ENCODE results near the gene BPIFB3.

The BPIFB3 gene

GRCh38 chr20:33059136-33059535 is 5.4 kb downstream of the BPIFB3 start:
- no peak for TF ChIP-seq YY1 (IDR thresholded peaks at IDR 0.05; ENCODE audit: insufficient read depth, insufficient read length)
- no peak for TF ChIP-seq ZNF274 (IDR thresholded peaks at IDR 0.05; ENCODE audit: low read depth, low read length)
- no peak for TF ChIP-seq SUZ12 (IDR thresholded peaks at IDR 0.05; ENCODE audit: extremely low read depth, insufficient read depth, insufficient read length)
- Histone ChIP-seq H3K9ac (ENCODE audit: insufficient read length, low read depth) (no peak overlapping the region), H3K4me3 (ENCODE audit: insufficient read length, low read depth) (no peak overlapping the region), H3K27me3 (ENCODE audit: insufficient read depth, insufficient read length) (no peaks in the 10 kb centered on the region), H3K4me1 (ENCODE audit: insufficient read depth, insufficient read length) (no peaks in the 10 kb centered on the region), H3K9me3 (ENCODE audit: insufficient read depth, low read length) (no peaks in the 10 kb centered on the region), H3K36me3 (ENCODE audit: insufficient read depth, insufficient read length, low read length) (no peaks in the 10 kb centered on the region)
- no peak for DNase-seq (ENCODE audit: low read depth, low spot score)

- H3K9ac ChIP-seq (ENCODE audit: insufficient read length, low read depth): no peak overlapping the region
- no peak for TF ChIP-seq SUZ12 (IDR thresholded peaks at IDR 0.05; ENCODE audit: extremely low read depth, insufficient read depth, insufficient read length)
- TF ChIP-seq ZNF274 (IDR thresholded peaks at IDR 0.05; ENCODE audit: low read depth, low read length): no peak
- TF ChIP-seq YY1 (IDR thresholded peaks at IDR 0.05; ENCODE audit: insufficient read depth, insufficient read length): no peak
- H3K9me3 ChIP-seq (ENCODE audit: insufficient read depth, low read length): no peaks in the 10 kb centered on the region
- no peaks in the 10 kb centered on the region for H3K27me3 ChIP-seq (ENCODE audit: insufficient read depth, insufficient read length)
- H3K4me1 ChIP-seq (ENCODE audit: insufficient read depth, insufficient read length): no peaks in the 10 kb centered on the region
- H3K36me3 ChIP-seq (ENCODE audit: insufficient read depth, insufficient read length, low read length): no peaks in the 10 kb centered on the region
- no peak overlapping the region for H3K4me3 ChIP-seq (ENCODE audit: insufficient read length, low read depth)
- no peak for DNase-seq (ENCODE audit: low read depth, low spot score)
Observed at GRCh38 chr20:33059741-33060390, 6.2 kb downstream of the BPIFB3 start.

- no peaks in the 10 kb centered on the region for H3K4me1 ChIP-seq (ENCODE audit: insufficient read depth, insufficient read length)
- DNase-seq (ENCODE audit: low read depth, low spot score): no peak
- no peak overlapping the region for H3K9ac ChIP-seq (ENCODE audit: insufficient read length, low read depth)
- no peaks in the 10 kb centered on the region for H3K9me3 ChIP-seq (ENCODE audit: insufficient read depth, low read length)
- no peak for TF ChIP-seq YY1 (IDR thresholded peaks at IDR 0.05; ENCODE audit: insufficient read depth, insufficient read length)
- TF ChIP-seq ZNF274 (IDR thresholded peaks at IDR 0.05; ENCODE audit: low read depth, low read length): no peak
- no peak for TF ChIP-seq SUZ12 (IDR thresholded peaks at IDR 0.05; ENCODE audit: extremely low read depth, insufficient read depth, insufficient read length)
- no peaks in the 10 kb centered on the region for H3K27me3 ChIP-seq (ENCODE audit: insufficient read depth, insufficient read length)
- H3K36me3 ChIP-seq (ENCODE audit: insufficient read depth, insufficient read length, low read length): no peaks in the 10 kb centered on the region
- H3K4me3 ChIP-seq (ENCODE audit: insufficient read length, low read depth): no peak overlapping the region
Observed at GRCh38 chr20:33061658-33062028, 7.9 kb downstream of the BPIFB3 start.

- Histone ChIP-seq H3K4me1 (ENCODE audit: insufficient read depth, insufficient read length) (no peaks in the 10 kb centered on the region), H3K9me3 (ENCODE audit: insufficient read depth, low read length) (no peaks in the 10 kb centered on the region), H3K9ac (ENCODE audit: insufficient read length, low read depth) (no peak overlapping the region), H3K36me3 (ENCODE audit: insufficient read depth, insufficient read length, low read length) (no peaks in the 10 kb centered on the region), H3K4me3 (ENCODE audit: insufficient read length, low read depth) (no peak overlapping the region), H3K27me3 (ENCODE audit: insufficient read depth, insufficient read length) (no peaks in the 10 kb centered on the region)
- no peak for TF ChIP-seq YY1 (IDR thresholded peaks at IDR 0.05; ENCODE audit: insufficient read depth, insufficient read length)
- DNase-seq (ENCODE audit: low read depth, low spot score): no peak
Observed at GRCh38 chr20:33062105-33062824, 8.6 kb downstream of the BPIFB3 start.

- Histone ChIP-seq H3K9me3 (ENCODE audit: insufficient read depth, low read length) (no peaks in the 10 kb centered on the region), H3K4me1 (ENCODE audit: insufficient read depth, insufficient read length) (no peaks in the 10 kb centered on the region), H3K9ac (ENCODE audit: insufficient read length, low read depth) (no peak overlapping the region), H3K27me3 (ENCODE audit: insufficient read depth, insufficient read length) (no peaks in the 10 kb centered on the region), H3K4me3 (ENCODE audit: insufficient read length, low read depth) (no peak overlapping the region), H3K36me3 (ENCODE audit: insufficient read depth, insufficient read length, low read length) (no peaks in the 10 kb centered on the region)
- no peak for TF ChIP-seq ZNF274 (IDR thresholded peaks at IDR 0.05; ENCODE audit: low read depth, low read length)
- TF ChIP-seq SUZ12 (IDR thresholded peaks at IDR 0.05; ENCODE audit: extremely low read depth, insufficient read depth, insufficient read length): no peak
- no peak for TF ChIP-seq YY1 (IDR thresholded peaks at IDR 0.05; ENCODE audit: insufficient read depth, insufficient read length)
- DNase-seq (ENCODE audit: low read depth, low spot score): no peak
Observed at GRCh38 chr20:33062825-33063149, 9.1 kb downstream of the BPIFB3 start.

GRCh38 chr20:33063271-33063670 is 9.6 kb downstream of the BPIFB3 start:
- Histone ChIP-seq H3K9ac (ENCODE audit: insufficient read length, low read depth) (no peak overlapping the region), H3K4me1 (ENCODE audit: insufficient read depth, insufficient read length) (no peaks in the 10 kb centered on the region)
- DNase-seq (ENCODE audit: low read depth, low spot score): no peak

GRCh38 chr20:33064572-33065287 is 11.0 kb downstream of the BPIFB3 start:
- Histone ChIP-seq H3K27me3 (ENCODE audit: insufficient read depth, insufficient read length) (no peaks in the 10 kb centered on the region), H3K4me1 (ENCODE audit: insufficient read depth, insufficient read length) (no peaks in the 10 kb centered on the region), H3K9me3 (ENCODE audit: insufficient read depth, low read length) (no peaks in the 10 kb centered on the region), H3K4me3 (ENCODE audit: insufficient read length, low read depth) (no peak overlapping the region), H3K9ac (ENCODE audit: insufficient read length, low read depth) (no peak overlapping the region), H3K36me3 (ENCODE audit: insufficient read depth, insufficient read length, low read length) (no peaks in the 10 kb centered on the region)
- no peak for DNase-seq (ENCODE audit: low read depth, low spot score)
- TF ChIP-seq YY1 (IDR thresholded peaks at IDR 0.05; ENCODE audit: insufficient read depth, insufficient read length) (no peak), SUZ12 (IDR thresholded peaks at IDR 0.05; ENCODE audit: extremely low read depth, insufficient read depth, insufficient read length) (no peak), ZNF274 (IDR thresholded peaks at IDR 0.05; ENCODE audit: low read depth, low read length) (no peak)

More at GRCh38 chr20:33063271-33063670, 9.6 kb downstream of the BPIFB3 start:
- Histone ChIP-seq H3K36me3 (ENCODE audit: insufficient read depth, insufficient read length, low read length) (no peaks in the 10 kb centered on the region), H3K4me3 (ENCODE audit: insufficient read length, low read depth) (no peak overlapping the region), H3K27me3 (ENCODE audit: insufficient read depth, insufficient read length) (no peaks in the 10 kb centered on the region), H3K9me3 (ENCODE audit: insufficient read depth, low read length) (no peaks in the 10 kb centered on the region)
- TF ChIP-seq SUZ12 (IDR thresholded peaks at IDR 0.05; ENCODE audit: extremely low read depth, insufficient read depth, insufficient read length) (no peak), ZNF274 (IDR thresholded peaks at IDR 0.05; ENCODE audit: low read depth, low read length) (no peak), YY1 (IDR thresholded peaks at IDR 0.05; ENCODE audit: insufficient read depth, insufficient read length) (no peak)

Measured in NT2/D1 (cell line).